ENCODE data around the gene QARS1. TPM values are rescaled to one million over a fixed set of nuclear protein-coding genes. Genes with fewer than 3 reads are reported as not detected.
A peak's percentile ranks its signal among the peaks of the same experiment; 100 is the strongest.

The QARS1 gene
- total and polyA plus RNA-seq, 2 of the 8 experiments (the other 6 are each of a cell fraction or from before 2014, with no cell fraction given), result 353 to 581 TPM

DNA sequence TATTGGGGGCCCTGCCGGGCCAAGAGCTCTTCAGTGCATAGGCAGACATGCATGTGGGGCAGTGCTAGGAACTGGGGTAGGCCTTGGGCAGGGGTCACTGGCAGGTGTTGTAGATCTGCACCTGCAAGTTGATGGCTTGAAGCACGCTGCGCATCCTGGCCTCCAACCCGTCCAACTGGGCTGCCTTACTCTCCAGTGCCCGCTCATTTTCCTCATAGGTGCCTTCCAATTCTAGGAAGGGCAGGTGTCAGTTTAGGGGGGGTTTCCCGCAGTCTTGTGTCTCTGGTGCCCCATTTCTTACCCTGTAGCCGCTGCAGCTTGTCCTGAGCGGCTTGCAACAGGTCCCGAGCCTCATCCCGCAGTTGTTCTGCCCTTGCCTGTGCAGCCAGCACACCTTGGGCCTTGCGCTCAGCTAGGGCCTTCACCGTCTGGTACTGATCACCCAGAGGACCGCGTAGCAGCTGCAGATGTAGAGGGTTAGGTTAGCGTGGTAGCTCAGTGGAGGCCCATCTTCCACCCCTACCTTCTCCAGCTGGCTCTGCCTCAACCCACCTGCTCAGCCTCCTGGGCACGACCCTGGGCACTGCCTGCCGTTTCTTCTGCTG lies 16.7 kb upstream of the QARS1 start:
- Histone ChIP-seq H3K27ac (ENCODE audit: low read depth, low read length) (peak overlapping the region; percentile 53), H2BK20ac (ENCODE audit: low read length) (no peak overlapping the region), H4K5ac (ENCODE audit: insufficient read length, low read depth, low read length) (peak overlapping the region; percentile 78), H2BK120ac (replicated peaks; ENCODE audit: low read depth, low read length) (no peak overlapping the region), H3K14ac (ENCODE audit: insufficient read length) (no peak overlapping the region), H3K23ac (ENCODE audit: insufficient read length) (no peak overlapping the region), H4K8ac (ENCODE audit: extremely low read depth, insufficient read depth, low read length) (peak overlapping the region; percentile 97), H2AK5ac (ENCODE audit: low read depth, low read length) (0 out of 2 replicates have a peak overlapping the region, but pooled peaks have one; percentile 17), H3K23me2 (ENCODE audit: low read depth, low read length) (peaks cover 5% of the 10 kb centered on the region), H3K36me3 (ENCODE audit: control insufficient read depth in 2 of 4, insufficient read depth in 4 of 4, low read length in 3 of 4) (peaks cover 14 to 44% (median 32%) of the 10 kb centered on the region in 4 experiments), H3K4me2 (ENCODE audit: insufficient read depth in 1 of 2, low read depth in 2 of 2, low read length in 2 of 2) (peak overlapping the region; percentile 92 to 99), H3K4me3 (ENCODE audit: extremely low read depth in 1 of 4, insufficient read depth in 2 of 4, low read depth in 3 of 4, low read length in 4 of 4) (peak overlapping the region; percentile 83 to 92 (median 86); a peak in 6 of 8 replicates), H4K91ac (replicated peaks; ENCODE audit: insufficient read length, low read length) (peak overlapping the region; percentile 95), H3K79me2 (ENCODE audit: control insufficient read depth in 1 of 2, insufficient read depth in 2 of 2, low read length in 2 of 2) (peaks cover 0 to 10% of the 10 kb centered on the region in 2 experiments; a peak in 2 of 4 replicates), H3K9me3 (ENCODE audit: insufficient read depth in 2 of 2, low read depth in 1 of 2, low read length in 1 of 2) (no peaks in the 10 kb centered on the region), H2BK12ac (ENCODE audit: low read depth, low read length) (peak overlapping the region; percentile 19; the same call in 1 of the 2 replicates), H4K20me1 (replicated peaks in 1 of 2; ENCODE audit: control insufficient read depth in 1 of 2, insufficient read depth in 2 of 2, low read length in 2 of 2) (peaks cover 0 to 8% of the 10 kb centered on the region in 2 experiments), H3K79me1 (ENCODE audit: low read depth, low read length) (peaks cover 9% of the 10 kb centered on the region), H2AFZ (ENCODE audit: low read length) (no peak overlapping the region), H3K18ac (ENCODE audit: extremely low read depth, low read length) (peak overlapping the region; percentile 83), H2BK5ac (ENCODE audit: low read depth, low read length) (peak overlapping the region; percentile 87; the same call in 1 of the 2 replicates), H3K9ac (replicated peaks in 1 of 4; ENCODE audit: extremely low read depth in 1 of 4, low read depth in 3 of 4, low read length in 3 of 4) (peak overlapping the region in 2 of 4 experiments; percentile 9 to 14; a peak in 3 of 7 replicates), H3K4ac (replicated peaks; ENCODE audit: insufficient read length, low read depth, low read length) (peak overlapping the region; percentile 87), H3K56ac (replicated peaks; ENCODE audit: insufficient read length, low read depth, low read length) (no peak overlapping the region), H2BK15ac (ENCODE audit: low read length) (peak overlapping the region; percentile 81), H3K4me1 (replicated peaks in 1 of 4; ENCODE audit: control insufficient read depth in 3 of 4, insufficient read depth in 4 of 4, low read length in 3 of 4) (peaks cover 0 to 11% (median 6%) of the 10 kb centered on the region in 4 experiments; a peak in 5 of 7 replicates), H3K27me3 (replicated peaks in 1 of 4; ENCODE audit: control insufficient read depth in 3 of 4, extremely low read depth in 1 of 4, insufficient read depth in 3 of 4, low read length in 3 of 4) (no peaks in the 10 kb centered on the region)
- DNase-seq (ENCODE audit: low read depth in 1 of 2, low spot score in 2 of 2) (no peak), FAIRE-seq (no peak)
- CTCF ChIA-PET (ENCODE audit: partially characterized antibody), result interaction anchor here (0.6 to 4.4 kb wide), 10 partner anchors 11 to 410 kb away, joined by 3 to 20 read pairs (median 4); partner anchors contain the start of genes KLHDC8B, LAMB2, NDUFAF3 and QARS1
- WGBS, 2 experiments (ENCODE audit: extremely low coverage in 1 of 2, insufficient coverage in 1 of 2, insufficient read length in 1 of 2, insufficient replicate concordance in 2 of 2, low coverage in 1 of 2, low lambda C conversion rate in 2 of 2, missing lambda C conversion rate in 1 of 2), result 82% methylated on average over 17 of the region's 17 CpGs; no CpG with 5 or more reads in 1 of the 2 experiments
- POLR2A ChIA-PET (ENCODE audit: partially characterized antibody), result interaction anchor here (0.6 to 25.5 kb wide), 19 partner anchors 8 to 218 kb away, joined by 3 to 508 read pairs (median 5); partner anchors contain the start of genes IMPDH2, LAMB2, NDUFAF3 and P4HTM
- TF ChIP-seq ASH2L (IDR thresholded peaks at IDR 0.05; ENCODE audit: low read length) (peak; percentile 11), SUZ12 (IDR thresholded peaks at IDR 0.05; ENCODE audit: low read length) (no peak)

All from H1 (cell line).